HCEC 1CT (cell line): ENCODE measurements around the gene IRF4.
"Not testable (repeated sequence)": the region's sequence is repeated elsewhere in the genome, so short reads cannot be mapped to it uniquely, and the experiment has no call there.

Experiments used
- DNase-seq: peaks from one replicate; pipeline ENCODE4 v3.0.0-alpha.2; 2017

The IRF4 gene

DNA sequence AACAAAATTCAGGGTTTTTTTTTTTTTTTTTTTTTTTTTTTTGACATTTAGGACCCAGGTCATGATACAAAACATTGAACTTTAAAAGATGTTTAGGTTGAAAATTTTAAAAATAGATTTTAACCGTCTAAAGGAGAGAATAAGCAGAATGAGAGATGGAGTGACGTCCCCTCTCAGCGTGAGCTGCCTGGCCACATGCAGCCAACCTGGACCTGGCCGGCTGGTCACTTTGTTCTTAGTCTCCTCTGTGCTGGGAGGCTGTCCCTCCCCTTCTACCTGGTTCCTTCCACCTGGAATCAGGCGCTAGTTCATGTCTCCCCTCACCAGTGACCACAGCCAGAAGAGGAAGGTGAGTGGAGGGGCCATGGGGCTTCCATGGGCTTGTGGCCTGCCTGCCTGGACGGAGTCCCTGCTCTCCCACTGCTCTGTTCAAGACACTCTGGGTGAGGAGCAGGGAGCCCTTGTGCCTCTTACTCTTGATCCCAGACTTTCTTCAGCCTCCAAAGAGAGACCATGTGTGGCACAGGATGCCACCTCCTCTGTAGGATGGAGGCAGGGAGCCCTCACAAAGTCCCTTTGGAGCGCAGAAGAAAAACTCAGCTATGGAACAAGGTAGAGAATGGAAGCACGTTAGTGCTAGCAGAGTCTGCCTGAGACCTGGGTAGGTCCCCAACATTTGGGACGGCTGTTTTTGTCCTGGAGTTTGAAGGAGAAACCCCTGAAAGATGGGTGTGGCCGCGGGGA, 31.7 kb downstream of the IRF4 start:
- no peak for DNase-seq

DNA sequence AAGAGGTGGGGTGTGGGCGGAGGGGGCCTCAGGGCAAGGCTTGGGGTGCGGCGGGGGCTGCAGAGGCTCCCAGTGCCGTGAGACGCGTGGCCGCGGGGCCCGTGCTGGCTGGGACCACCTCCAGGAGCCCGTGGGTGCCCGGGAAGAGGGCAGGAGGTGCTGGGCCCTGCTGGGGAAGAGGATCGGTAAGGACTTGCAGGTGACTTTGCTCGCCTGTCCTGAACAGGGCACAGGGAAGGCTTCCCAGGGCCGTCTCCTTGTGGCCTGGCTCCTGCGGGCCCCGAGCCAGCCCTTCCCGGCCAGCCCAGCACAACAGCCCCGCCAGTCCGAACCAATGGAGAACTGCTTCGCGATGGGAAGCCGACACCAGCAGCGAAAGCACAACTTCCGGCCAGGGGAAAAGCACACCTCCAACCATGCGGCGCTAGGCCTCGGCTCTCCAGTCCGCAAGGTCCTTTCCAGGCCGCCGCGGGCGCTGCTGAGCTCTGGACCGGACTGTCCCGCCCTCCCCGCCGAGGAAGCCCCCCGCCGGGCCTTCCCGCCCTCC, 32.3 kb downstream of the IRF4 start:
- DNase-seq: no peak

DNA sequence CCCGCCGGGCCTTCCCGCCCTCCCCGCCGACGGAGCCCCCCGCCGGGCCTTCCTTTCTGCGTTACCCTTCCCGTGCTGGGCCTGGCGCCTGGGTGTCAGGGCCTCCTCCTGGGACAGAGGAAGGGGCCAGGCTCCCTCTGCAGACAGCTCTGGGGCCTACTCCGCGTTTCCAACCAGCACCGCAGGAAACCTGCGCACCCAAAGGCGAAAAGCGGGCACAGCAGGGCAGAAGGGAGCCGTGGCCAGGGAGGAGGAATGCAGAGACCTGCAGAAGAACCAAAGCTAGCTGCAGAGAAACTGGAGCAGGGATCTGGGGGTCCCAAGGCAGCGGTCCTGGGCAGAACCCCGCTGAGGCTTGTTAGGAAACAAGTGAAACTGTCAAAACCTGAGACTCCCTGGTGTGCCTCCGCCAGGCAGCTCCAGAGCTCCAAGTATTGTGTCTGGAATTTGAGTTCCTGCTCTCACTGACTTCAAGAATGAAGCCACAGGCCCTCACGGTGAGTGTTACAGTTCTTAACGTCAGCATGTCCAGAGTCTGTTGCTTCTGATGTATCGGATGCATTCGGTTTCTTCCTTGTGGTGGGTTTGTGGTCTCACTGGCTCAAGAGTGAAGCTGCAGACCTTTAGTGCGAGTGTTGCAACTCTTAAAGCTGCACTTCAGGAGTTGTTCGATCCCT, 33.3 kb downstream of the IRF4 start:
- DNase-seq: no peak

DNA sequence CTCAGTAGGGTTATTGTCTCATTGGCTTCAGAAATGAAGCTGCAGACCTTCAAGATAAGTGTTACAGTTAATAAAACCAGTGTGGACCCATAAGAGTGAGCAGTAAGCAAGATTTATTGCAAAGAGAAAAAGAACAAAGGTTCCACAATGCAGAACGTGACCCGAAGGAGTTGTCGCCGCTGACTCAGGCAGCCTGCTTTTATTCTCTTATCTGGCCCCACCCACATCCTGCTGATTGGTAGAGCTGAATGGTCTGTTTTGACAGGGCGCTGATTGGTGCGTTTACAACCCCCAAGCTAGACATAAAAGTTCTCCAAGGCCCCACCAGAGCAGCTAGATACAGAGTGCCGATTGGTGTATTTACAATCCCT, 33.9 kb downstream of the IRF4 start:
- not testable (repeated sequence) for DNase-seq

DNA sequence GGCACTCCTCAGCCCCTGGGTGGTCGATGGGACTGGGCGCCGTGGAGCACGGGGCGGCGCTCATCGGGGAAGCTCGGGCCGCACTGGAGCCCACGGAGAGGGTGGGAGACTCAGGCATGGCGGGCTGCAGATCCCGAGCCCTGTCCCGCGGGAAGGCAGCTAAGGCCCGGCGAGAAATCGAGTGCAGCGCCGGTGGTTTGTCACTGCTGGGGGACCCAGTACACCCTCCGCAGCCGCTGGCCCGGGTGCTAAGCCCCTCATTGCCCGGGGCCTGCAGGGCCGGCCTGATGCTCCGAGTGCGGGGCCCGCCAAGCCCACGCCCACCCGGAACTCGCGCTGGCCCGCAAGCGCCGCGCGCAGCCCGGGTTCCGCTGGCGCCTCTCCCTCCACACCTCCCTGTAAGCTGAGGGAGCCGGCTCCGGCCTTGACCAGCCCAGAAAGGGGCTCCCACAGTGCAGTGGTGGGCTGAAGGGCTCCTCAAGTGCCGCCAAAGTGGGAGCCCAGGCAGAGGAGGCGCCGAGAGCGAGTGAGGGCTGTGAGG, 34.7 kb downstream of the IRF4 start:
- not testable (repeated sequence) for DNase-seq

DNA sequence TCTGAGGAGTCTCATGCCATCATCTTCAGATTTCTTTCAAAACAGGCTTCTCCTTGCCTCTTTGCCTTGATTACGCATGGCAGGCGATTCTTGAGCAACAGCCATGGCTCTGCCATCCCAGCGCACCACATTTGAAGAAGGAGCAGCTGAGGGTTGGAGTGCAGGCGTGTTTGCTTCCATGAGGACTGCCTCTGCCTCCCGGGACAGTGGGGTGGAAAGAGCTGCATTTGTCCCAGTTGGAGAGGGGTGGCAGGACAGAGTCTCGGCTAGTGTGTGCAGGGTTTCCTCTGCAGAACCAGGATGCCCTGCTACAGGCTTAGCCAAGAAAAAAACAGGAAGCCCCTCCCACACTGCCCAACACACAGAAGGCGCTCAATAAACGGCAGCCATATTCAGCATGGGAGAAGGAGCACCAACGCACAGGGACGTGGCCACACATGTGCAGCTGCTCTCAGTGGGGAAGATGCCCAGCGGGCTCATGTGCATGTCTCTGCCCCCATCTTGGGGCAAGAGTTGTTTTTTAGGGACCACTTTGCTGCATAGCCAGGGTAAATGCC, 36.6 kb downstream of the IRF4 start:
- no peak for DNase-seq

DNA sequence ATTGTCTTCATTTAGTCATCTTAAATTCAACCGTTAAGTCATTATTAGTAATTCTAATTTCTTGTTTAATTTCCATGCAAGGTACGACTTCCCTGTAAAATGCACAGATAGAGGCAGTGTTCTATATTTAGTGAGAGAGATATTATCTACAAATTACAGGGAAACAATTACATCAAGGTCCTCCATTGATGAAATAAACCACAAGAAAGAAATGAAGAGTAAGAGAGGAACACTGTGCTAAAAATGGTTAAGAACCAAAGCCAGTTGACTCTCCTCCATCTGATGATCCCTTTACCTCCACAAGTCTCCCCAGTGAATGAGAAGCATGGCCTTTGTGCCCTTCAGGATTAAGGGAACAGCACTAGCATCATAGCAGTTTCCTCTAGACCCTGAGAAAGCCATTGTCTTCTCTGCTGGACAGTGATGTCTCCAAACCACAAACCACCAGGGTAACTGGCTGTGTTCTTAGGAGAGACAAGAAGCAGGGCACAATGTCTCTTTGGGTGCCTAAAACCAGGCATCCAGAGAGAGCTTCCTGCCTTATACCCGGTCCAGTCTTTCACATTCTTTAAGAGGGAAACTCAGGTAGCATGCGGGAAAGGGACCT, 38.1 kb downstream of the IRF4 start:
- DNase-seq: no peak

DNA sequence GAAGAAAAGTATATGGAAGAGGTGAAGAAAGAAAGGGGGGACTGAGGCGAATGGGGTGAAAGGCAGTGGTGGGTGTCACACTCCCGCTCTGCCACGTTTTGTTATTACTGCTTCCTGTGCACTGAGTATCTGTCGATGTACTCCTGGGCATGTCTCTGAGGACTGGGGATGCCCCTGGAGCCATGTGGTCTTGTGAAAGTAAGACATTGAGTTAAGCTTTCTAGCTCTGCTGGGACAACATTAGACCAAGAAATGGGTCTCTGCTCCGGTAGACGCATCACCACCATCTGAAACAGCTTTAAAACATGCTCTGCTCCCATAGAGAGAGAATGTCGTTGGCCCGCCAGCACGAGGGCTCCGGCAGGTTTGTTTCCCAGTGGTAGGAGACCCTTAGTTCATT, 40.0 kb downstream of the IRF4 start:
- no peak for DNase-seq

DNA sequence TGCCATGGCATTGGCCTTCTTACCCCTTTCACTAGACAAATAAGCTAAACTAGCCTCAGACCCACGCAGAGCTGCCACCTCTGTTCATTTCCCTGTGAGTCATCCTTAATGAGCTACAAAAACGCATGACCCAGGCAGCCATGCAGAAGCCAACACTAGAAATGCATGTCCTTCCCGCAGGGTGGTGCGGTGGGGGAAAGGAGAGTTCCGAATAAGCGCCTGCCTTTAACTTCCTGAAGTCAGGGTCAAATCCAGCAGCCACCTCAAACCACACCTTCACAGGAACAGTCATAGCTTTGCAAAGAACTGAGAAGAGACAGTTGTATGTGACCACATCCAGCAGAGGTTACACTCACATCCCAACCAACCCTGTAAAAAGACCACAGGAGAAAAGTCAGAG, 40.4 kb downstream of the IRF4 start:
- DNase-seq: no peak

DNA sequence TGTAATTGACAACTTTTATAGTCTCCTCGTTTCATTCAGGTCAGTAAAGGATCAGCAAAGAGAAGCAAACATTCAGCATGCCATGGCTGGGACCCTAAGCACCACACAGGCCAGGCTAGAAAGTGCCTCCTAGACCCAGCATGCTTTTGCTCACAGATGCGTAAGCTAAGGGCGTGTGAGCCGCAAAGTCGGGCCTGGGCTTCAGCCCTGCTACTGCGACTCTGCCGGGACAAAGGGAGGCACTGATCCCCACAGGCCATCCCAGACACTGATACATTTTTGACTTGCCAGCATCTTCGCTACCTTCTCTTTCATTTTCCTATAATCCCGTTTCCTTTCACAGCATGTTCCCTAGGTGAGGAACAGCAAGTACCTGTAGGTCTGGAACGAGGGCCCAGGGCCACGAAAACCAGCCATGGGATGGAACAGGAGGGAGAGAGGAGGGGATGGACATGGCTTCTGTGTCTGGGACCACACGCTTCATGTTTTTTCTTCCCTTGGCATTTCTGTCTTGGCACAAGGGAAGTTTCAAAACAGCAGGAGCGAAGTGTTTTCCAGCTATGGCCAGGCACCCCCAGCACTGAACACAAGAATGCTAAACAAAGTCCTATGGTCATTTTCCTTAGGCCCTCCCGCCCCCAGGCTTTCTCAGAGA, 42.6 kb downstream of the IRF4 start:
- no peak for DNase-seq

DNA sequence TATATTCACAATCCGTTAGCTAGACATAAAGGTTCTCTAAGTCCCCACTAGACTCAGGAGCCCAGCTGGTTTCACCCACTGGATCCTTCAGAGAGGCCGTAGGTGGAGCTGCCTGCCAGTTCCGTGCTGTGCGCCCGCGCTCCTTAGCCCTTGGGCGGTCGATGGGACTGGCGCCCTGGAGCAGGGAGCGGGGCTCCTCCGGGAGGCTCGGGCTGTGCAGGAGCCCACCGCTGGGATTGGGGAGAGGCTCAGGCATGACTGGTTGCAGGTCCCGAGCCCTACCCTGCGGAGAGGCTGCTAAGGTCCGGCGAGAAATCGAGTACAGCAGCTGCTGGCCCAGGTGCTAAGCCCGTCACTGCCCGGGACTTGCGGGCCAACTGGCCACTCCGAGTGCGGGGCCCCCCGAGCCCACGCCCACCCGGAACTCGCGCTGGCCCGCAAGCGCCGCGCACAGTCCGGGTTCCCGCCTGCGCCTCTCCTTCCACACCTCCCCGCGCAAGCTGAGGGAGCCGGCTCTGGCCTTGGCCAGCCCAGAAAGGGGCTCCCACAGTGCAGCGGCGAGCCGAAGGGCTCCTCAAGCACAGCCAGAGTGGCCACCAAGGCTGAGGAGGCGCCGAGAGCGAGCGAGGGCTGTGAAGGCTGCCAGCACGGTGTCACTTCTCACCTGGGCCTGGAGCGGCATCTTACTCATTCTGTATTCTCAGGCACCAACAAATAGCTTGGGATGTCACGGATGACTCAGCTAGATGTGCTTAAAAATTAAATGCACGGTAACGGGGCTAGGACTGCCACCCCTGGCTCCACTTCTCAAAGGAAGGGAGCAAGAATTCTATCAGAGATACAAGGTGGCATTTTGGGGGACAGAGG, 44.1 kb downstream of the IRF4 start:
- no peak for DNase-seq

DNA sequence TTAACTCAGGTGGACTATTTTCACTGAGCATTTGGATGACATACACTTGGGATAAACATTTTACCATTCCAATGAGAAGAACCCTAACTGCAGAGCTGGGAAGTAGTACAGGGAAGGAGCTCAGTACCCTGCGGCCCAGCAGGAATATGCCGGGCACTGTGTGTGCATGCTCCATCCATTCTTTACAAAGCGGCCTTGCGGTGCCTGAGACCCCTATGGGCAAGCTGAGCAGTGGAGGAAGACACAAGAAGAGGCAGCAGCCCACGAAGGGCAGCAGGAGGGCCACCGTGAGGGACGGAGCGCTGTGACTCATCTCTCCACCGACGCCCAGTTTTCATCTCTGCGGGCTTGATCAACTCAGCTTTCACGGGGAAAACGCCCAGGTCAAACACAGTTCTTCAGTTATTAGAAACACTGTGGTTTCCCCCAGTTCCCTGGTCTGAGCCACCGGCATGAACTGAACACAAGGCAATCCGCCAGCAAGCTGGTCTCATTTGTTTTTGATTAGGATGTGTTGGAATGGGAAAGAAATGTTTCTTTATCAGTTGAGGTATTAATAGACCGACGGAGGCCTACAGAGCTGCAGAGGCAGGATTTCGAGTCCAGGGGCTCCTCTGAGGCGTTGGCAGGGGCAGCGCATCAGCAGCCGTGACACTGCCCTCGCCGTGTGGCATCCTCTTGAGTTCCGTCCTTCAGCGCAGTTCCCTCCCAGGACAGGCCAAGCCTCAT, 44.9 kb downstream of the IRF4 start:
- no peak for DNase-seq

DNA sequence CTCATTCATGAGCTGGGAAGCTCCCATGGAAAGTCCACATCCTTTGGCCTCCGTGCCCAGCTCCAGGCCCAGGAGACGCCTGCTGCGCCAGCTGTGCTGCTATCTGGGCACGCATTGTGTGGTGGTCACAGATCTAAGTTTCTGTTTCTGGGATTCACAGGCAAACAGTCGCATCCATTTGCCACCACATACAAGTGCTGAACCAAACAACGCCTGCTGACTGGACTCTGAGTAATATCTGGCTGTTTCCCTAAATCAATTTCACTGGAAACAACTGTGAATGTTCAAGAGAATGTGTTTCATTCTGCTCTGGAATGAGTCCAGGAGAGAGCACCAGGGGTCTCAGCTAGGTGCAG, 45.5 kb downstream of the IRF4 start:
- peak; percentile 7 for DNase-seq

DNA sequence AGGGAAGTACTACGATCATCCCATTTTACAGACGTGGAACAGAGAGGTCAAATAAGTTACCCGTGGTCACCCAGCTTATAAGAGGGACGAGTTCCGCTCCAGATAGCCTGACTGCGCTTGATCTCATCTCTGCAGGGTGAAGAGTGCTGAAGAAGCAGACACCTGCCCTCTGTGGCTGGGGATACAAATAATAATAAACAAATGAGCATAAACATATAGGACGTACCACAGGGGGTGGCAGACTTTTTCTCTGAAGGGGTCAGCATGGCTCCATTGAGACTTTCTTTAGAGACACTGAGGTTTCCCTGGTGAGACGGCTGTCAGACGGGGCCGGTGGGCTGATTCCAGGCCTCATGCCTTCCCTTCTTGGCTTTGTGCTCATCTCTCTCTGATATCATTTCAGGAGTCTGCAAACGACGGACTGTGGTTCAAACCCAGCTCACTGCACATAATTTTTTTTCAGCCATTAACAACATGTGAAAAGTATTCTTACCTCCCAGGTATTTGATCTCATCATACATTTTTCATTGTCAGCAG, 47.1 kb downstream of the IRF4 start:
- DNase-seq: no peak

DNA sequence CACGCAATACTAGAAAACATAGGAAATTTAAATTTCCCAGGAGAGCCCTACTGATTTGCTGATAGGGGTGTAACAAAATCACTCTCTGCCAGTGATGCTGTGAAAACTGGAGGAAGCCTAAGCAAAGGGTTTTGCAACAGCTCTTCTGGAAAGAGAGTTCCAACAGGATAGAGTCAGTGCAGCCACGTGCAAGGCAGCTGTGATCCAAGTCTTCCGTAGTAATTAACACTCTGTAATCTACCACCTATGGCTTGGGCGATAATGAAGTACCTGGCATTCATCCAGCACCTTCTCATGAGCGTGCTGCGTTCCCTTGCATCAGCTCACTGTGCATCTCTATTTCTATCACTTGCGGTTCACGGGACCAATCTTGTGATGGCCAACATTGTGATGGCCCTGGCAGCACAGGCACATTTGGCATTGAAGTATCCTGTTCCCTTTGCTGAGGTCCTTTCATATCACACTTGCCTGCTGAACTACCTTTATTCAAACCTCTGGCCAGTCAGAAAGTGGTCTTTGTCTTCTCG, 48.2 kb downstream of the IRF4 start:
- DNase-seq: no peak

DNA sequence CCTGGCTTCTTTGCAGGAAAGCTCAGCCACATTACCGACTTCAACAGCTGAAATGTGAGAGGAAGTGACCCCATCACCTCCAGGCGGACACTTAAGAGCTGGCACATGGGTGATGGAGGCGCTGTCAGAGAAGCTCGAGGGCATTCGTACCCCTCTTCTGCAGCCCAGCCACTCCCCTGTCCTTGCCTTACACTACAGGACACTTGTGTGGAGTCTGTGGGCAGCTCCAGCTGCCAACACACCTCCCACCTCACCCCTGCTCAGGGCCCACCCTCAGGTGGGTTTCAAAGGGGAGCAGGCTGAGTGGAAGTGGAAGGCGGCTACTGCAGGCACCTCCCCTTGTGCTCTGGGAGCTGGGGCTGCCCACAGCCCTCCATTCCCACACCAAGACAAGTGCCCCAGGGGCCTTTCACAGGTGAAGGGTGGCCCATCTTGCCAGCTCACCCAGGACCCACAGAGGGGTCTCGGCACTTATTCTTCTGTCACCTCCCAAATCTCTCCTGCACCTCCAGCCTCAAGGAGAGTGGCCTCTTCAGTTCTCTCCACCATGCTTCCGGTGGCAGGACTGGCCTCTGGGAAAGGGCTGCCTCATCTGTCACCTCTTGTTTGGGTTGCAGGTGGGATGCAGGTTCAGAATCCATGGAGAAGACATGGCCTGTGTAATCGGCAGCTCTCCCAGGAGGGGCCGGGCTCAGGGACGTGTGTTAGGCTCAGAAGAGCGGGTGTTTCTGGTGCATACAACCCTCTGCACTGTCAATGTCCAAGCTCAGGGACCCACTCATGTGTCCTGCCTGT, 49.8 kb downstream of the IRF4 start:
- no peak for DNase-seq

DNA sequence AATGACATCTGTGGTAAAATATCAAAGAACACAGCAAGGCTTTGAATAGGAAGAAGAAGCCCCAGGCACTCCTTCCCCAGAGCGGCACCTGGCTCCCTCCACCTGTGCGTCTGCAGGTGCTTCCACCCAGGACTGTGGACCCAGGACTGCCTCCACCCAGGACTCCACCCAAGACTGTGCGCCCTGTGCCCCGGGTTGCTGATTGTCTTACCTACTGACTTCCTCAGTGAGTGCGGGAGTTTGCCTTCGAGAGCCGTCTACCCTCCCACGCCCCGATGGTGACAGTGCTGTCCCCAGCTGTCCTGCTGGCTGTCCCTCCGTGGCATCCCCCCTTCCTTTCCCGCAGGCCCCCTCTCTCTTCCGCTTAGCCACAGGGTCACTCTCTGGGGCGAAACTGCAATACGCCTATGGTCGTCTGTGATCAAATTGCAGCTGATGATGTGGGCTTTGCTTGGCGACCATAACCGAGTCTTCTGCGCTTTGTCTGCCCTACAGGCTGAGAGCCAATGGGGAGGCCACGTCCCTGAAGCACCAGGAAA, 52.1 kb downstream of the IRF4 start:
- DNase-seq: no peak

DNA sequence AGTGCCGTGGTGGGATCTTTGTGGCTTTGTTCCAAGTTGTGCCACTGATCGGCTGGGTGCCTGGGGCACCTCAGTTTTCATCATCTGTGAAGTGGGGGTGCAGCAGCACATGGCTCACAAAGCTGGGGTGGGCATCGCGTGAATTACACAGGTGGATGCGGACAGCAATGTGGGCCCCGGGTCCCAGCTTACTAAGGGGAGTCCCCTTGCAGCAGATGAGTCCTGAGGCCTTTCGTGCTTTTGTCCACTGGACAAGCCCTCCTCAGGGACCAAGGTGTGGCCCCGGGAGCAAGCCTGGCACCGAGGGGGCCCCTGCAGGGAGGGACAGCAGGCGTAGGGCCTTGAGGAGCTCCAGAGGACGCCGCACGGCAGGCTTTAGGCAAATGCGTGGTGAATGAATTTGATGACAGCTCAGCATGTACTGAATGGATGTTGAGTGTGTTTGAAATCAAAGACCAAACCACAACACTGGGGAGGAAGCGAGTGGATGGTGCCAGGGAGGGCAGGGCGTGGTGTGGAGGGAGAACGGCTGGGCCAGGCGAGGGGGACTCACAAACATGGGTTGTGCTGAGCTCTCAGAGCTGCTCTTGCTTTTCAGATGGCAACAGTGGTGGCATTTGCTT, 53.2 kb downstream of the IRF4 start:
- DNase-seq: no peak
